Testis (tissue), 2 donors: ENCODE measurements around the gene ENPP7.

Experiments used
- CTCF ChIP-seq, 3 experiments: fragments of 450-650 bp in 2 of 3; fragments of 200-600 bp in 1 of 3; sonication (generic) in 1 of 3; IDR thresholded peaks; one replicate each; pipeline ENCODE4 v1.5.1; 2016 to 2019; ENCODE audit warnings: antibody characterized with exemption in 3 of 3, mild to moderate bottlenecking in 2 of 3, moderate library complexity in 1 of 3
- POLR2A ChIP-seq: fragments of 450-650 bp; IDR thresholded peaks from one replicate; pipeline ENCODE4 v1.6.1; 2017; ENCODE audit warnings: antibody characterized with exemption, mild to moderate bottlenecking, moderate library complexity

- no peak for TF ChIP-seq CTCF (IDR thresholded peaks at IDR 0.05)
- no peak for TF ChIP-seq POLR2A
These were observed 17.8 kb downstream of the ENPP7 start for GRCh38 chr17:79748295-79749099.
